Measurements from ENCODE around the gene DGKZ. TPM values are rescaled to one million over a fixed set of nuclear protein-coding genes. Genes with fewer than 3 reads are reported as not detected.

The DGKZ gene
- total and polyA plus RNA-seq, 12 donors: 12.4 to 160 (median 44.0) TPM

- no peak overlapping the region for H3K27ac ChIP-seq
- WGBS, 4 donors: 89 to 94% (median 91%) methylated on average over 8 to 12 of the region's 12 CpGs
- intact Hi-C loops (cut with DNase I): loop anchor here in 1 of 2 donors (10.0 kb wide), 1 partner anchor 221 kb away; no protein-coding TSS in a partner anchor
- H3K4me1 ChIP-seq (replicated peaks in 1 of 2): peaks cover 9 to 17% of the 10 kb centered on the region in 2 donors
- H3K27me3 ChIP-seq: no peaks in the 10 kb centered on the region
- H3K4me3 ChIP-seq: no peak overlapping the region
- no peak for TF ChIP-seq CTCF (IDR thresholded peaks at IDR 0.05)
- no peak for TF ChIP-seq POLR2A (IDR thresholded peaks at IDR 0.05)
- DNase-seq: peak in 2 of 7 donors; percentile 14 to 15
- H3K9me3 ChIP-seq (replicated peaks in 1 of 3): no peaks in the 10 kb centered on the region
- no peaks in the 10 kb centered on the region for H3K36me3 ChIP-seq (replicated peaks in 1 of 2)
Observed at GRCh38 chr11:46383974-46384701, 36.9 kb downstream of the DGKZ start.

GRCh38 chr11:46385169-46386004 lies 38.1 kb downstream of the DGKZ start:
- no peaks in the 10 kb centered on the region for H3K36me3 ChIP-seq (replicated peaks in 1 of 2)
- intact Hi-C loops (cut with DNase I): loop anchor here (5.0 to 10.0 kb wide), 2 partner anchors 152 to 219 kb away; no protein-coding TSS in a partner anchor
- H3K4me1 ChIP-seq (replicated peaks in 1 of 2): peaks cover 15 to 29% of the 10 kb centered on the region in 2 donors
- TF ChIP-seq POLR2A (IDR thresholded peaks at IDR 0.05) (no peak), CTCF (IDR thresholded peaks at IDR 0.05) (no peak)
- H3K9me3 ChIP-seq (replicated peaks in 1 of 3): no peaks in the 10 kb centered on the region
- no peak overlapping the region for H3K27ac ChIP-seq
- H3K4me3 ChIP-seq: no peak overlapping the region
- H3K27me3 ChIP-seq: peaks cover 9% of the 10 kb centered on the region
- peak in 2 of 7 donors; percentile 13 to 20 for DNase-seq
- 96 to 97% (median 96%) methylated on average over 34 to 47 of the region's 47 CpGs for WGBS, 4 donors

GRCh38 chr11:46386005-46386578 lies 38.8 kb downstream of the DGKZ start:
- DNase-seq: no peak
- 91 to 96% (median 95%) methylated on average over 23 to 25 of the region's 25 CpGs for WGBS, 4 donors
- TF ChIP-seq CTCF (IDR thresholded peaks at IDR 0.05) (no peak), POLR2A (IDR thresholded peaks at IDR 0.05) (no peak)
- Histone ChIP-seq H3K27ac (no peak overlapping the region), H3K4me3 (no peak overlapping the region), H3K4me1 (replicated peaks in 1 of 2) (peaks cover 15 to 36% of the 10 kb centered on the region in 2 donors), H3K36me3 (replicated peaks in 1 of 2) (no peaks in the 10 kb centered on the region), H3K27me3 (peaks cover 15% of the 10 kb centered on the region), H3K9me3 (replicated peaks in 1 of 3) (no peaks in the 10 kb centered on the region)
- intact Hi-C loops (cut with DNase I): loop anchor here (5.0 to 10.0 kb wide), 2 partner anchors 151 to 219 kb away; no protein-coding TSS in a partner anchor

GRCh38 chr11:46386674-46387073 lies 39.4 kb downstream of the DGKZ start:
- Histone ChIP-seq H3K27me3 (peaks cover 19% of the 10 kb centered on the region), H3K4me1 (replicated peaks in 1 of 2) (peaks cover 14 to 38% of the 10 kb centered on the region in 2 donors), H3K27ac (no peak overlapping the region), H3K36me3 (replicated peaks in 1 of 2) (no peaks in the 10 kb centered on the region), H3K9me3 (replicated peaks in 1 of 3) (no peaks in the 10 kb centered on the region), H3K4me3 (no peak overlapping the region)
- peak in 3 of 7 donors; percentile 18 to 45 (median 32) for DNase-seq
- WGBS, 4 donors: 74 to 87% (median 82%) methylated on average over 4 of the region's 4 CpGs
- no peak for TF ChIP-seq CTCF (IDR thresholded peaks at IDR 0.05)
- no peak for TF ChIP-seq POLR2A (IDR thresholded peaks at IDR 0.05)
- intact Hi-C loops (cut with DNase I): loop anchor here (5.0 to 10.0 kb wide), 2 partner anchors 151 to 218 kb away; no protein-coding TSS in a partner anchor
